Chondrocyte (in vitro differentiated cells): ENCODE measurements around the gene FGF16. TPM values are rescaled to one million over a fixed set of nuclear protein-coding genes. Genes with fewer than 3 reads are reported as not detected.

Source experiments
- DNase-seq: peaks from one replicate; pipeline ENCODE4 v3.0.0; 2021; ENCODE audit warnings: mixed read lengths, low spot score
- H3K27ac Mint-ChIP-seq: one replicate; pipeline ENCODE4 v1.8.0; 2021; ENCODE audit warnings: mild to moderate bottlenecking, moderate library complexity, mixed read lengths; ENCODE audit not compliant: unreplicated experiment
- H3K27me3 Mint-ChIP-seq: 2 replicates; pipeline ENCODE4 v1.8.0; 2021; ENCODE audit warnings: low read depth, mixed read lengths
- H3K36me3 Mint-ChIP-seq: 2 replicates; pipeline ENCODE4 v1.8.0; 2021; ENCODE audit warnings: low read depth, mixed read lengths
- H3K4me1 Mint-ChIP-seq: 2 replicates; pipeline ENCODE4 v1.8.0; 2021; ENCODE audit warnings: low read depth, mild to moderate bottlenecking, mixed read lengths
- H3K4me3 Mint-ChIP-seq: one replicate; pipeline ENCODE4 v1.8.0; 2021; ENCODE audit warnings: mild to moderate bottlenecking, moderate library complexity, mixed read lengths; ENCODE audit not compliant: unreplicated experiment
- H3K9me3 Mint-ChIP-seq: 2 replicates; pipeline ENCODE4 v1.8.0; 2021; ENCODE audit warnings: low read depth, mixed read lengths
- total RNA-seq: library from RNA; stranded (reverse); gene quantifications from 3 replicates; pipeline ENCODE4 v1.2.1, GENCODE V29; 2021
- TF ChIP-seq, protein P1 (sequence below): fragments of 200-600 bp; sonication (generic); IDR thresholded peaks from 2 replicates; pipeline ENCODE4 v1.5.0; 2021; ENCODE audit warnings: antibody characterized with exemption, mild to moderate bottlenecking, moderate library complexity

FGF16 gene
- total RNA-seq, 1 donor from 2014 or later, result not detected

DNA sequence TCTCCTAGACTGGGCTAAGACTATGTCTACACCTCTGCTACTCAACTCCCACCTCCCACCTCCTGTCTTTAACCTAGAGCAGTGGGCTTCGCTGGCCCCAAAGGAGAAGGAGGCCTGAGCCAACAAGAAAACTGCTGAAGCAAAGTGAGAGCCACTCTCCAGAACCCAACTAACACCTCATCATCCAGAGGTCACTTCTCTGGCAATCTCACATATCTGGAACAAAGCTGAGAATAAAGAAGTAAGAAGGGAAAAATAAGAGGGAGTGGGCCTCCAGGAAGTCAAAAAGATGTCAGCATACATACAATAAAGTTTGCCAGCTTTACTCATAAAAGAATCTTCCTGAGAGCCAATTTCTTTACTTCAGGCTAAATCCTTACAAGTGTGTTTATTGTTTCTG is 18.6 kb upstream of the FGF16 start:
- Mint-ChIP-seq H3K4me1 (peaks cover 12% of the 10 kb centered on the region), H3K27ac (no peak overlapping the region), H3K36me3 (no peaks in the 10 kb centered on the region), H3K27me3 (no peaks in the 10 kb centered on the region), H3K4me3 (no peak overlapping the region), H3K9me3 (peaks cover 6% of the 10 kb centered on the region)
- TF ChIP-seq, protein P1, sequence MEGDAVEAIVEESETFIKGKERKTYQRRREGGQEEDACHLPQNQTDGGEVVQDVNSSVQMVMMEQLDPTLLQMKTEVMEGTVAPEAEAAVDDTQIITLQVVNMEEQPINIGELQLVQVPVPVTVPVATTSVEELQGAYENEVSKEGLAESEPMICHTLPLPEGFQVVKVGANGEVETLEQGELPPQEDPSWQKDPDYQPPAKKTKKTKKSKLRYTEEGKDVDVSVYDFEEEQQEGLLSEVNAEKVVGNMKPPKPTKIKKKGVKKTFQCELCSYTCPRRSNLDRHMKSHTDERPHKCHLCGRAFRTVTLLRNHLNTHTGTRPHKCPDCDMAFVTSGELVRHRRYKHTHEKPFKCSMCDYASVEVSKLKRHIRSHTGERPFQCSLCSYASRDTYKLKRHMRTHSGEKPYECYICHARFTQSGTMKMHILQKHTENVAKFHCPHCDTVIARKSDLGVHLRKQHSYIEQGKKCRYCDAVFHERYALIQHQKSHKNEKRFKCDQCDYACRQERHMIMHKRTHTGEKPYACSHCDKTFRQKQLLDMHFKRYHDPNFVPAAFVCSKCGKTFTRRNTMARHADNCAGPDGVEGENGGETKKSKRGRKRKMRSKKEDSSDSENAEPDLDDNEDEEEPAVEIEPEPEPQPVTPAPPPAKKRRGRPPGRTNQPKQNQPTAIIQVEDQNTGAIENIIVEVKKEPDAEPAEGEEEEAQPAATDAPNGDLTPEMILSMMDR, result no peak
- DNase-seq, result no peak

DNA sequence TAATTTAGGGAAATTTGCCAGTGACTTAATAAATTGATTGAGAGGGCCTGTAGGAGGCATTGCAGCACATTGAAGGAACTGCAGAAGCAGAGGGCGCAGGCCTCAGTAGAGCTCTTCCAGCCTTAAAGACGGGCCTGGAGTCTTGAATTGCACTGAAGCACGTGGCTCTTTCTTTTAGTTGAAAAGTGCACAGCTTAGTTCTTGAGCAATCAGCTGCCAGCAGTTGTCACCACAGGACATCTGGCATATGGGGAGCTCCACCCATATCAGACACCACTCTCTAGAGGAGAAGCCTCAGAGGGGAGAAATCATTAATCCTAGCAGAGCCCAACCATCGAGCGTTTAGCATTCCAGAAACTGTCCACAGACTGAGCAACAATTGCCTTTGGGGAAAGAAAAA is 16.0 kb upstream of the FGF16 start:
- TF ChIP-seq, protein P1, result peak; percentile 36
- Mint-ChIP-seq H3K4me1 (peaks cover 12% of the 10 kb centered on the region), H3K27me3 (no peaks in the 10 kb centered on the region), H3K4me3 (no peak overlapping the region), H3K27ac (no peak overlapping the region), H3K36me3 (no peaks in the 10 kb centered on the region), H3K9me3 (peaks cover 4% of the 10 kb centered on the region)
- no peak for DNase-seq

DNA sequence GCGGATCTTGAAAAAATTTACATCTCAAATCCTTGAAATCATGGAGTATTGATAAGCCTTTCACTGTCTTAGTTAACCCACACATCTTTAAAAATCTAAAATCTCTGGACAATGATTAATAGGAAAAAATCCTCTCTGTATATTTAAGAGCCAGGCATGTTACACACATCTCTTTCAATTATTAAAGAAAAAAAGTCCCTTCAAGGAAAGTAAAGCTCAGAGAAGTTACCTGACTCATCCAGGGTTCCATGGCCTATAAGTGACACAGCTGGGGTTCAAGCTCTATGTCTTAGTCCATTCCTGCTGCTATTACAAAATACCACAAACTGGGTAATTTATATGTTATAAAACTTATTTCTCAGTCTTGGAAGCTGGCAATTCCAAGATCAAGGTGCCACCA is 14.2 kb upstream of the FGF16 start:
- TF ChIP-seq, protein P1, result no peak
- Mint-ChIP-seq H3K36me3 (no peaks in the 10 kb centered on the region), H3K4me3 (no peak overlapping the region), H3K27ac (no peak overlapping the region), H3K27me3 (no peaks in the 10 kb centered on the region), H3K4me1 (peaks cover 4% of the 10 kb centered on the region), H3K9me3 (peaks cover 11% of the 10 kb centered on the region)
- no peak for DNase-seq

DNA sequence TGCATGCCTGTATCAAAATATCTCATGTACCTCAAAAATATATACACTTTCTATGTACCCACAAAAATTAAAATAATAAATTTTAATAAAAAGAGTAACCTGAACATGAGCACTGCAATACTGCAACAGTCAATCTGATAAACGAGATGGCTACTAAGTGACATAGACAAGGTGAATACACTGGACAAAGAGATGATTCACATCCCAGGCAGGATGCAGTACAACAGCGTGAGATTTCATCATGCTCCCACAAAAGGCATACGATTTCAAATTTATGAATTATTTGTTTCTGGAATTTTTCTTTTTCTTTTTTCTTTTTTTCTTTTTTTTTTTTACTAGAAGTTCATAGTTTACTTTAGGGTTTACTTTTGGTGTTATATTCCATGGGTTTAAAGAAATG is 12.2 kb upstream of the FGF16 start:
- Mint-ChIP-seq H3K36me3 (no peaks in the 10 kb centered on the region), H3K4me1 (peaks cover 5% of the 10 kb centered on the region), H3K9me3 (peaks cover 13% of the 10 kb centered on the region), H3K27me3 (no peaks in the 10 kb centered on the region), H3K4me3 (no peak overlapping the region), H3K27ac (no peak overlapping the region)
- DNase-seq, result no peak
- TF ChIP-seq, protein P1, result no peak

DNA sequence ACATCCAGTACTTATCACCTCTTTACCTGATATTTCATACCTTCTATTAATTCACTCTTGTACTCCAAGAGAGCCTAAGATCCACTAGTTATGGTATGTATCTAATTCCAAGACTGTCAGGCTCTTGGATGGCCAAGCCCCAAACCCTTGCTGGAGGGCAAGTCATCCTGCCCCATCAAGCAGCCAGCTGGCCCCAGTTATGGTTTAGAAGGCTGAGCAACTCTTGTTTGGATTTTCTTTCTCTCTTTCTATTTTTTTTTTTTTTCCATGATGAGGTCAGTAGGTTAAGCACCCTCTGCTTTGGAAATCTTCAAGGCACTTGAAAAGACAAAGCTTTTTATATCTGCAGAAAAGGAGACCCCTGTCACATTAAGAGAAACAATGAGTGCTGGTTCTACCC is 10.9 kb upstream of the FGF16 start:
- Mint-ChIP-seq H3K27me3 (no peaks in the 10 kb centered on the region), H3K9me3 (peaks cover 15% of the 10 kb centered on the region), H3K4me1 (peaks cover 7% of the 10 kb centered on the region), H3K4me3 (no peak overlapping the region), H3K27ac (no peak overlapping the region), H3K36me3 (no peaks in the 10 kb centered on the region)
- TF ChIP-seq, protein P1, result no peak
- no peak for DNase-seq
